ENCODE measurements around the gene CRELD1. TPM values are rescaled to one million over a fixed set of nuclear protein-coding genes. Genes with fewer than 3 reads are reported as not detected.

CRELD1 gene
- total RNA-seq, 3 donors from 2014 or later = 16.7 to 54.1 (median 29.3) TPM

DNA sequence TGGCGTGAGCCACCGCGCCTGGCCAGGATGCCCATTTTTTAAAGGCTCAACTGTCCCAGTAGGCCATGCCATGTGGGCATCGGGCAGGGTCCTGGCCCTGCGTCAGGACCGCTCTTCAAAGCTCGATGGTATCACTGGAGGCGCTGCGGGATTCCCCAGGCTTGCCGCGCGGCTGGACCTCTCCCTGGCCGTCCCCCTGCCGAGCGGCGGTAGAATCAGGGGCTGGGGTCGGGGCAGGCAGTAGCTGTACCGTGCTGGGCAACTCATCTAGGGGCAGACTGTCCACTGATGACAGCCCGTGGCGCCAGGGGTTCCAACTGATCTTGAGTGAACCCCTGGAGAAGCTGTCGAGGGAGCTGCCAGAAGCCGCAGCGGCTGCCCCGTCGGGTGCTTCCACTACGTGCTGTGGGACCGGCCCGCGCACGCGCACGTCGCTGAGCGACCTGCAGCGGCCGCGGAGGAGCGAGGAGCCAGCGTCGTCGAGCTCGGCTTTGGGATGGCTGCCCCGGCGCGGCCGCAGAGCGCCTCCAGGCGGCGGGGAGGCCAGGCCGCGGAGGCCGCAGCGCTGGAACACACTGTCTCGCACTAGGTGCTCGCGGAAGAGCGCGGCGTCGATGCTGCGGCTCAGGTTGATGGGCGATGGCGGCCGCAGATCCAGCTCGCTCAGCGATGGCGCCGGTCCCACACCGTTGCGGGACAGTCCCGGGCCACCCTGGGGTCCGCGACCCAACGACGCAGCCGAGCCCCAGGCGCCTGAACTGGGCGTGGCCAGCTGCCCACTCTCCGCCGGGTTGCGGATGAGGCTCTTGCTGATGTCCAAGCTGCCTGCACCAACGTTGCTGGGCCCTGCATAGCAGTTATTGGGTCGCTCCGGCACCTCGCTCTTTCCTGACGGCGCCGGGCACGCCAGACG, 12.7 kb downstream of the CRELD1 start:
- no peaks in the 10 kb centered on the region for H3K9me3 ChIP-seq
- intact Hi-C loops (cut with DNase I, micrococcal nuclease) = no loop called here
- TF ChIP-seq, protein P1, sequence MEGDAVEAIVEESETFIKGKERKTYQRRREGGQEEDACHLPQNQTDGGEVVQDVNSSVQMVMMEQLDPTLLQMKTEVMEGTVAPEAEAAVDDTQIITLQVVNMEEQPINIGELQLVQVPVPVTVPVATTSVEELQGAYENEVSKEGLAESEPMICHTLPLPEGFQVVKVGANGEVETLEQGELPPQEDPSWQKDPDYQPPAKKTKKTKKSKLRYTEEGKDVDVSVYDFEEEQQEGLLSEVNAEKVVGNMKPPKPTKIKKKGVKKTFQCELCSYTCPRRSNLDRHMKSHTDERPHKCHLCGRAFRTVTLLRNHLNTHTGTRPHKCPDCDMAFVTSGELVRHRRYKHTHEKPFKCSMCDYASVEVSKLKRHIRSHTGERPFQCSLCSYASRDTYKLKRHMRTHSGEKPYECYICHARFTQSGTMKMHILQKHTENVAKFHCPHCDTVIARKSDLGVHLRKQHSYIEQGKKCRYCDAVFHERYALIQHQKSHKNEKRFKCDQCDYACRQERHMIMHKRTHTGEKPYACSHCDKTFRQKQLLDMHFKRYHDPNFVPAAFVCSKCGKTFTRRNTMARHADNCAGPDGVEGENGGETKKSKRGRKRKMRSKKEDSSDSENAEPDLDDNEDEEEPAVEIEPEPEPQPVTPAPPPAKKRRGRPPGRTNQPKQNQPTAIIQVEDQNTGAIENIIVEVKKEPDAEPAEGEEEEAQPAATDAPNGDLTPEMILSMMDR (IDR thresholded peaks at IDR 0.05) = peak; percentile 64
- ATAC-seq = peak; percentile 96
- peak overlapping the region; percentile 15 for H3K4me3 ChIP-seq
- no peaks in the 10 kb centered on the region for H3K36me3 ChIP-seq (ENCODE audit: low read depth)
- H3K4me1 ChIP-seq (ENCODE audit: low read depth) = no peaks in the 10 kb centered on the region
- DNase-seq = peak; percentile 91 to 93 (median 92)

DNA sequence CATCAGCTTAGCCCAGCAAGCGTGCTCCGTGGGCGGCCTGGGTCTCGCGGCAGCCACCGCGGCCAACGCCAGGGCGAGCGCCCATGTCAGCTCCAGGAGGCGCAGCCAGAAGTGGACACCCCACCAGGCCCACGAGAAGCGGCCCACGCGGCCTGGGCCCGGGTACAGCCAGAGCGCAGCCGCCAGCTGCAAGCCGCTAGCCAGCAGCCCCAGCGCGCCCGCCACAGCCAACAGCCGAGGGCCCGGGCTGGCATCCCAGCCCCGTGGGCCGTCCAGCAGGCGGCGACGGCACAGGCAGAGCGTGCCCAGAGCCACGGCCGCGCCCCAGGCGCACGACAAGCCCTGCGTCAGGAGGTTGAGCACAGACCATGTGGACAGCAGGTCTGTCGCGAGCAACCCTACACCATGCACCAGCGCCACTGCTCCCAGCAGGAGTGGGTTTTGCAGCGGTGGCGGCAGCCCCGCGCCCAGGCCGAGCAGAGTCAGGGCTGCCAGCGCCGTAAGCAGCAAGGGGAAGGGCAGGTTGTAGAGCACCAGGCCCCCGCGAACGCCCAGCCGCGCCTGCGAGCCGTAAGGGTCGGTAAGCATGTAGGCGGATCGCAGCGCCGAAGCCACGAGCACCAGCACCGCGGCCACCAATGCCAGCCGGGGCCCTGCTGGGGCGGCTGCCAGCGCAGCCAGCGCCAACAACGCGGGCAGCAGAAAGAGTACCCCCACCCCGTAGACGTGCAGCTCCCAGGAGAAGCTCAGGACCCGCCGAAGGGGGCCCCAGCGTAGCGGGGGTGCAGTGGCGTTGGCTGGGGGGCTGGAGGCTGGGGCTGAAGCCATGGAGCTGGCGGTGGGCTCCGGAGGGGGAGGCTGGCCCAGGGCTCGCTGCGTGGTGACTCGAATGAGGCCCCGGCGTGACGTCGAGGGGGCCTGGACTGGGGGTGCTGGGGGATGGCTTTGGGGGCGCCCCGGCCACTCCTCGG, 13.7 kb downstream of the CRELD1 start:
- peak; percentile 90 for ATAC-seq
- H3K4me3 ChIP-seq = peak overlapping the region; percentile 15
- intact Hi-C loops (cut with DNase I, micrococcal nuclease) = no loop called here

DNA sequence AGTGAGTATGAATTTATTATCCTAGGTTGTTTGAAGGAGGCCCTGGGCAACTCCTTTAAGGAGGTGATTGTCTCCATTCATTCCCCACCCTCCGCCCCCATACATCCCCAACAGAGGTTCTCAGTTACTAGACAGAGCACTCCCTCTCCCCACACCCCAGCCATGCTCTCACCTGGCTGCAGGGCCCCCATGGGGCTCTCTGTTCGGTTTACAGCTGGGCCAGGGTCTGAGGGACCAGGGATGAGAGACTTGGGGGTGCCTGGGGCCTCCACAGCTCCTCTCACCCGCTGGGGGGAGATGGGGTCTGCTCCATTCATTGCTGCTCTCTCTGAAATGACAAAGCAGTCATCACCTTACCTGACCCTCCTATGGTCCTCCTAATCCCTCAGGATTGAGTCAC, 15.0 kb downstream of the CRELD1 start:
- no peak overlapping the region for H3K4me3 ChIP-seq
- intact Hi-C loops (cut with DNase I, micrococcal nuclease) = no loop called here
- H3K36me3 ChIP-seq (ENCODE audit: low read depth) = no peaks in the 10 kb centered on the region
- TF ChIP-seq, protein P1 (IDR thresholded peaks at IDR 0.05) = no peak
- H3K9me3 ChIP-seq = no peaks in the 10 kb centered on the region
- ATAC-seq (no peak), DNase-seq (no peak)
- peaks cover 10% of the 10 kb centered on the region for H3K4me1 ChIP-seq (ENCODE audit: low read depth)

More for the DNA sequence above, 13.7 kb downstream of the CRELD1 start:
- peaks cover 8% of the 10 kb centered on the region for H3K4me1 ChIP-seq (ENCODE audit: low read depth)
- no peaks in the 10 kb centered on the region for H3K9me3 ChIP-seq
- TF ChIP-seq, protein P1 (IDR thresholded peaks at IDR 0.05) = peak; percentile 57
- peak; percentile 82 to 87 (median 86) for DNase-seq
- no peaks in the 10 kb centered on the region for H3K36me3 ChIP-seq (ENCODE audit: low read depth)

DNA sequence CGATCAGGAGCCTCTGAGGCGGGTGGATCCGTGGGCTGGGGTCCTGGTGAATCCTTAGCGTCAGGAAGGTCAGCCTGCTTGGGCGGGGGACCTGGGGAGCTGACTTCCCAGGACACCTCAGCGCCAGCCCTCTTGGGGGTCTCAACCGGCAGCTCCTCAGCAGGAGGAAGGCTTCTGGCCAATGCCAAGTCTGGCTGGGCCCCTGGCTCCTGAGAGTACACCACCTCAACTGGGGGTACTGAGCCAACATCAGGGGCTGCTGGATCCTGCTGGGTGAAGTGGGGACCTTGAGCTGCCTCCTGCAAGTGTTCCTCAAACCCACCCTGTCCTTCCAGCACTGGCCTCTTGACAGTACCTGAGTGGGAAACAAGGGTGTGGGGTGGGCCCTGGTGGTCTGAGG, 15.5 kb downstream of the CRELD1 start:
- no peaks in the 10 kb centered on the region for H3K36me3 ChIP-seq (ENCODE audit: low read depth)
- TF ChIP-seq, protein P1 (IDR thresholded peaks at IDR 0.05) = no peak
- no peaks in the 10 kb centered on the region for H3K9me3 ChIP-seq
- intact Hi-C loops (cut with DNase I, micrococcal nuclease) = no loop called here
- DNase-seq = no peak
- ATAC-seq = no peak
- H3K4me1 ChIP-seq (ENCODE audit: low read depth) = peaks cover 10% of the 10 kb centered on the region
- no peak overlapping the region for H3K4me3 ChIP-seq

DNA sequence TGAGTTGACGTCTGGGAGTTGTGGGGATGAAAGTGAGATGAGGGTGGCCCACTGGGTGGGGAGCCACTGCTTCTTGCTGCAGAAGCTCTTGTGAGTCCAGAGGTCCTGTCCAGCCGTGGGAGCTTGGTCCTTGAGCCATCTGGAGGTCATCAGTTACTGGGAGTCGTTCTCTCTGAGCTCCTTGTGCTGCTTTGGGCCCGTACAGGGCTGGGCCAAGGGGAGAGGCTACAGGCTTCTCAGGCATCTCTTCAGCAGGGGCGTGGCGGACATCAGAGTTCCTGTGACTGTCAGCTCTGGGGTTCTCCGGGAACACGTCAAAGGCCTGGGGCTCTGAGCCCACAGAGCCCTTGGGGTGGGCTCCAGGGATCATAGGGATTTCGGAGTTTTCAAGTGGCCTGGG, 16.0 kb downstream of the CRELD1 start:
- intact Hi-C loops (cut with DNase I, micrococcal nuclease) = no loop called here
- DNase-seq (no peak), ATAC-seq (no peak)
- H3K9me3 ChIP-seq = no peaks in the 10 kb centered on the region
- H3K4me3 ChIP-seq = no peak overlapping the region
- no peaks in the 10 kb centered on the region for H3K36me3 ChIP-seq (ENCODE audit: low read depth)
- peaks cover 10% of the 10 kb centered on the region for H3K4me1 ChIP-seq (ENCODE audit: low read depth)
- TF ChIP-seq, protein P1 (IDR thresholded peaks at IDR 0.05) = no peak
